Coronary artery (tissue), 2 donors: ENCODE results near the gene SREBF2.
"Not testable (repeated sequence)": the region's sequence is repeated elsewhere in the genome, so short reads cannot be mapped to it uniquely, and the experiment has no call there.

Experiments used
- DNase-seq: peaks from one replicate; pipeline ENCODE4 v3.0.0-alpha.2; 2017; ENCODE audit warnings: low spot score
- H3K27ac ChIP-seq, 2 donors: fragments of 200-600 bp; sonication (generic); one replicate each; pipeline ENCODE4 v1.5.1; 2016 to 2019
- H3K4me3 ChIP-seq: fragments of 200-600 bp; sonication (generic); 2 replicates; pipeline ENCODE4 v1.5.1; 2016; ENCODE audit warnings: mild to moderate bottlenecking, moderate library complexity
- CTCF ChIP-seq: fragments of 200-600 bp; sonication (generic); IDR thresholded peaks from one replicate; pipeline ENCODE4 v1.5.1; 2019; ENCODE audit warnings: antibody characterized with exemption

Gene SREBF2

GRCh38 chr22:41939981-41940831 is 107.3 kb downstream of the SREBF2 start:
- H3K27ac ChIP-seq: peak overlapping the region in 1 of 2 donors; percentile 39
- no peak for TF ChIP-seq CTCF
- H3K4me3 ChIP-seq: no peak overlapping the region
- no peak for DNase-seq

GRCh38 chr22:41940832-41941765 is 108.2 kb downstream of the SREBF2 start:
- peak; percentile 79 for TF ChIP-seq CTCF
- DNase-seq: peak; percentile 89
- Histone ChIP-seq H3K27ac (peak overlapping the region in 1 of 2 donors; percentile 18), H3K4me3 (no peak overlapping the region)

- Histone ChIP-seq H3K27ac (no peak overlapping the region), H3K4me3 (no peak overlapping the region)
- DNase-seq: no peak
- no peak for TF ChIP-seq CTCF
Observed at GRCh38 chr22:41943661-41944209, 110.8 kb downstream of the SREBF2 start.

GRCh38 chr22:41946629-41947423 is 113.9 kb downstream of the SREBF2 start, which contains the start of gene CENPM:
TSS of gene CENPM (minus strand) at chr22:41947152. CDS start at chr22:41947076, 76 bp downstream.
- Histone ChIP-seq H3K27ac (peak within 1 kb of the TSS in 1 of 2 donors; percentile 33), H3K4me3 (peak within 1 kb of the TSS; percentile 74)
- no peak for TF ChIP-seq CTCF
- peak; percentile 90 for DNase-seq

GRCh38 chr22:41947424-41948080 is 114.6 kb downstream of the SREBF2 start:
- no peak for DNase-seq
- no peak for TF ChIP-seq CTCF
- peak overlapping the region; percentile 74 for H3K4me3 ChIP-seq
- no peak overlapping the region for H3K27ac ChIP-seq

- Histone ChIP-seq H3K27ac (no peak overlapping the region), H3K4me3 (no peak overlapping the region)
- TF ChIP-seq CTCF: no peak
- no peak for DNase-seq
Observed at GRCh38 chr22:41948142-41948541, 115.2 kb downstream of the SREBF2 start.

- H3K4me3 ChIP-seq, DNase-seq, H3K27ac ChIP-seq: not testable (repeated sequence)
Observed at GRCh38 chr22:41948928-41949296, 116.0 kb downstream of the SREBF2 start.
